ENCODE results near the gene ATXN7L1. TPM values are rescaled to one million over a fixed set of nuclear protein-coding genes. Genes with fewer than 3 reads are reported as not detected.

ATXN7L1 gene
- total and polyA plus RNA-seq, 2 of the 8 experiments (the other 6 are each of a cell fraction or from before 2014, with no cell fraction given), result 14.3 to 34.0 TPM

DNA sequence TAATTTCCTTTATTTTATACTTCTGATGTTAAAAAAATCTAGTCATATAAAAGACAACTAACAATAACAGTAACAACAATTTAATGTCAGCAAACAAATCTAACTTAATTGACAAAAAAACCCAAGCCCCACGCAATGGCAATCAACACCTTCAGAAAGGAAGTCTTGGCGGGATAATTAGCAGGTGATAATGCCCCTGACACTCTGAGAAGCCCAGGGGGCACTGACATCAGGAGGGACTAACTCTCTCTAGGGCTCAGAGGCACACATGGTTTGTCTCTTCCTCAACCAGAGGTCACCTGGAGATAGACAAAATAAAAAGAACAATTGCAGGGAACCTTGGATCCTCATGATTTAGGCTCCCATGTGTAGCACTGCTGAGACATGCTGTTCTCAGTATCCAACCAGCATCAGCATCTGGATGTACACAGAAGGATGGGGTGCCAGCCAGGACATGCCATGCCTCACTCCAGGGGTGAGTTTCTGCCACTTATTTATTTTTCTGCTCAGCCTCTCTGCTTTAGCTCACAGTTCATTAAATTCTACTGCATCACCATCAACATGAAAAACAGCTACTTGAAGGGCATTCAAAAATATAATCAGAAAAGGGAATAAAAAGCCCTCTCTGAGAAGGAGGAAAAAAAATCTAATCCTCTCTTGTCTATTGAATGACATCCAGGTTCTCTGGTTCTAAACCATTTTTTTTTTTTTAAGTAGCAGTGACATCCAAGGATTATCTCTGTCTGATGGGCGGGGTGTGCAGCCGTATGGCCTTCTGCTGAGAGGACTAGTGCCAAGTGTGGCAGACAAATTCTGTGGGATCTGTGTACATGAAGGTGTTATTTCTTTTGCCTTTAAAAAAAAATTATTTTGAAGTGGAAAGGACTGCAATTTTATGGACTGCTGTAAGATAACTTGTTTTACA, 96.3 kb downstream of the ATXN7L1 start:
- no peak for DNase-seq (ENCODE audit: low read depth in 1 of 2, low spot score in 2 of 2)
- Histone ChIP-seq H3K9ac (replicated peaks in 1 of 4; ENCODE audit: extremely low read depth in 1 of 4, low read depth in 3 of 4, low read length in 3 of 4) (no peak overlapping the region), H3K18ac (ENCODE audit: extremely low read depth, low read length) (no peak overlapping the region), H3K79me1 (ENCODE audit: low read depth, low read length) (no peaks in the 10 kb centered on the region; the same call in 1 of the 2 replicates), H4K20me1 (replicated peaks in 1 of 2; ENCODE audit: control insufficient read depth in 1 of 2, insufficient read depth in 2 of 2, low read length in 2 of 2) (no peaks in the 10 kb centered on the region), H2AK5ac (ENCODE audit: low read depth, low read length) (no peak overlapping the region), H3K27me3 (replicated peaks in 1 of 4; ENCODE audit: control insufficient read depth in 3 of 4, extremely low read depth in 1 of 4, insufficient read depth in 3 of 4, low read length in 3 of 4) (no peaks in the 10 kb centered on the region), H3K4ac (replicated peaks; ENCODE audit: insufficient read length, low read depth, low read length) (no peak overlapping the region), H3K4me2 (ENCODE audit: insufficient read depth in 1 of 2, low read depth in 2 of 2, low read length in 2 of 2) (no peak overlapping the region), H3K56ac (replicated peaks; ENCODE audit: insufficient read length, low read depth, low read length) (no peak overlapping the region), H4K8ac (ENCODE audit: extremely low read depth, insufficient read depth, low read length) (no peak overlapping the region), H2BK20ac (ENCODE audit: low read length) (no peak overlapping the region), H2BK5ac (ENCODE audit: low read depth, low read length) (no peak overlapping the region), H3K4me1 (replicated peaks in 1 of 4; ENCODE audit: control insufficient read depth in 3 of 4, insufficient read depth in 4 of 4, low read length in 3 of 4) (peaks cover 9 to 20% (median 15%) of the 10 kb centered on the region in 4 experiments), H3K79me2 (ENCODE audit: control insufficient read depth in 1 of 2, insufficient read depth in 2 of 2, low read length in 2 of 2) (no peaks in the 10 kb centered on the region), H4K5ac (ENCODE audit: insufficient read length, low read depth, low read length) (no peak overlapping the region), H3K14ac (ENCODE audit: insufficient read length) (no peak overlapping the region), H2BK120ac (replicated peaks; ENCODE audit: low read depth, low read length) (no peak overlapping the region), H4K91ac (replicated peaks; ENCODE audit: insufficient read length, low read length) (no peak overlapping the region), H3K9me3 (ENCODE audit: insufficient read depth in 2 of 2, low read depth in 1 of 2, low read length in 1 of 2) (no peaks in the 10 kb centered on the region), H2AFZ (ENCODE audit: low read length) (no peak overlapping the region), H2BK12ac (ENCODE audit: low read depth, low read length) (no peak overlapping the region), H3K4me3 (ENCODE audit: extremely low read depth in 1 of 4, insufficient read depth in 2 of 4, low read depth in 3 of 4, low read length in 4 of 4) (no peak overlapping the region), H3K27ac (ENCODE audit: low read depth, low read length) (no peak overlapping the region), H2BK15ac (ENCODE audit: low read length) (no peak overlapping the region), H3K23ac (ENCODE audit: insufficient read length) (no peak overlapping the region), H3K23me2 (ENCODE audit: low read depth, low read length) (peaks cover 2% of the 10 kb centered on the region; the same call in 1 of the 2 replicates), H3K36me3 (ENCODE audit: control insufficient read depth in 2 of 4, insufficient read depth in 4 of 4, low read length in 3 of 4) (no peaks in the 10 kb centered on the region)
- ChIA-PET CTCF (ENCODE audit: partially characterized antibody) (interaction anchor here (0.6 to 1.0 kb wide), 2 partner anchors 19 to 42 kb away, joined by 3 read pairs; no protein-coding TSS in a partner anchor), POLR2A (ENCODE audit: partially characterized antibody) (no interaction called here)
- FAIRE-seq, result no peak
- WGBS, 2 experiments (ENCODE audit: extremely low coverage in 1 of 2, insufficient coverage in 1 of 2, insufficient read length in 1 of 2, insufficient replicate concordance in 2 of 2, low coverage in 1 of 2, low lambda C conversion rate in 2 of 2, missing lambda C conversion rate in 1 of 2), result 89% methylated on average over 4 of the region's 4 CpGs; no CpG with 5 or more reads in 1 of the 2 experiments
- TF ChIP-seq SIN3A (conservative IDR thresholded peaks at IDR 0.05 in 1 of 2, IDR thresholded peaks at IDR 0.05 in 1 of 2; ENCODE audit: low read depth in 1 of 2, low read length in 2 of 2), result no peak
- TF ChIP-seq, protein P1, sequence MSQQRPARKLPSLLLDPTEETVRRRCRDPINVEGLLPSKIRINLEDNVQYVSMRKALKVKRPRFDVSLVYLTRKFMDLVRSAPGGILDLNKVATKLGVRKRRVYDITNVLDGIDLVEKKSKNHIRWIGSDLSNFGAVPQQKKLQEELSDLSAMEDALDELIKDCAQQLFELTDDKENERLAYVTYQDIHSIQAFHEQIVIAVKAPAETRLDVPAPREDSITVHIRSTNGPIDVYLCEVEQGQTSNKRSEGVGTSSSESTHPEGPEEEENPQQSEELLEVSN (IDR thresholded peaks at IDR 0.05), result peak; percentile 32; the same call in 1 of the 2 replicates
- TF ChIP-seq, protein P2, sequence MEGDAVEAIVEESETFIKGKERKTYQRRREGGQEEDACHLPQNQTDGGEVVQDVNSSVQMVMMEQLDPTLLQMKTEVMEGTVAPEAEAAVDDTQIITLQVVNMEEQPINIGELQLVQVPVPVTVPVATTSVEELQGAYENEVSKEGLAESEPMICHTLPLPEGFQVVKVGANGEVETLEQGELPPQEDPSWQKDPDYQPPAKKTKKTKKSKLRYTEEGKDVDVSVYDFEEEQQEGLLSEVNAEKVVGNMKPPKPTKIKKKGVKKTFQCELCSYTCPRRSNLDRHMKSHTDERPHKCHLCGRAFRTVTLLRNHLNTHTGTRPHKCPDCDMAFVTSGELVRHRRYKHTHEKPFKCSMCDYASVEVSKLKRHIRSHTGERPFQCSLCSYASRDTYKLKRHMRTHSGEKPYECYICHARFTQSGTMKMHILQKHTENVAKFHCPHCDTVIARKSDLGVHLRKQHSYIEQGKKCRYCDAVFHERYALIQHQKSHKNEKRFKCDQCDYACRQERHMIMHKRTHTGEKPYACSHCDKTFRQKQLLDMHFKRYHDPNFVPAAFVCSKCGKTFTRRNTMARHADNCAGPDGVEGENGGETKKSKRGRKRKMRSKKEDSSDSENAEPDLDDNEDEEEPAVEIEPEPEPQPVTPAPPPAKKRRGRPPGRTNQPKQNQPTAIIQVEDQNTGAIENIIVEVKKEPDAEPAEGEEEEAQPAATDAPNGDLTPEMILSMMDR (IDR thresholded peaks at IDR 0.05; ENCODE audit: control extremely low read depth in 1 of 3, insufficient read depth in 1 of 3, low read depth in 1 of 3, low read length in 3 of 3), result no peak

Data from H1 (cell line).